ENCODE results near the gene METTL26.

The METTL26 gene

DNA sequence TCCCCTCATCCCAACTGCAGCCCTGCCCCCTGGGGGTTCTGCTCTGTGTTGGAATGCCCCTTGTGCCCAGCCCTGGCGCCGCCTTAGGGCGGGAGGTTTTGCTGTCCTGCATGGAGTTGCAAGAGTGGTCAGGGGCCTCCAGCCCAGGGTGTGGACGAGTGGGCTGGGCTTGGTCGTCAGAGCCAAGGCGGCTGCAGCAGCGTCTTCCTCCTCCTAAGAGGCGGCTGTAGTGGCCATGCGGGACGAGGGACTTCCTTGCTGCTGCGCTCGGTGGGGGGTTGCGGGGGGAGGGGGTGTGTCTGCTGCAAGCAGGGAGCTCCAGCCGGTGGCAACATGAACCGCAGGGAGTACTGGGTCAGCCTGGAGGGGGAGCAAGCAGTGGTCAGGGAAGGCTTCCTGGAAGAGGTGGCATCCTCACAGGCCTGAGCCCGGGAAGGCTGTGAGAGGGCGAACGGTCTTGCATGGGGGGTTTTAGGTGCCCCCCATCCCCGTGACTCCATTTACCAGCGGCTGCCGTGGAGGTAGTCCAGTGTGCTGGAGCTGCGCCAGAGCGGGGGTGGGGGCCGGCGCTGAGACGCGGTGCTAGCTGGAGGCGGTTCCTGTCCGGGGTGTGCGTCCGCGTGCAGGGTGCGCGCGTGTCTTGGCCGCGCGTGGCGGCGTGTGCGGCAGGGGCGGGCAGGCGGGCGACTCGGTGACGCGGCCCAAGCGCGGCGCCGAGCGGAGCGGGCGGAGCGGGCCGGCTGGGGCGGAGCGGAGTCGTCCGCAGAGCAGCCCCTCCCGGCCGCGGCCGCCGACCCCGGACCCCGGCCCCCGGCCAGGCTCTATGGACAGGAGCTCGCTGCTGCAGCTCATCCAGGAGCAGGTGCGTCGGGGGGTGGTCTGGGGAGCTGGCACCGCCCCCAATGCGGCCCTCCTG, 39.1 kb upstream of the METTL26 start, which contains the start of gene RHBDL1:
RHBDL1 (plus strand) TSS at position 704 of the 916 bp plus-strand sequence; CDS start at position 824, 120 bp downstream.
- DNase-seq, result peak; percentile 22

- DNase-seq, result no peak
These were observed 38.2 kb upstream of the METTL26 start for GRCh38 chr16:674214-674881.

DNA sequence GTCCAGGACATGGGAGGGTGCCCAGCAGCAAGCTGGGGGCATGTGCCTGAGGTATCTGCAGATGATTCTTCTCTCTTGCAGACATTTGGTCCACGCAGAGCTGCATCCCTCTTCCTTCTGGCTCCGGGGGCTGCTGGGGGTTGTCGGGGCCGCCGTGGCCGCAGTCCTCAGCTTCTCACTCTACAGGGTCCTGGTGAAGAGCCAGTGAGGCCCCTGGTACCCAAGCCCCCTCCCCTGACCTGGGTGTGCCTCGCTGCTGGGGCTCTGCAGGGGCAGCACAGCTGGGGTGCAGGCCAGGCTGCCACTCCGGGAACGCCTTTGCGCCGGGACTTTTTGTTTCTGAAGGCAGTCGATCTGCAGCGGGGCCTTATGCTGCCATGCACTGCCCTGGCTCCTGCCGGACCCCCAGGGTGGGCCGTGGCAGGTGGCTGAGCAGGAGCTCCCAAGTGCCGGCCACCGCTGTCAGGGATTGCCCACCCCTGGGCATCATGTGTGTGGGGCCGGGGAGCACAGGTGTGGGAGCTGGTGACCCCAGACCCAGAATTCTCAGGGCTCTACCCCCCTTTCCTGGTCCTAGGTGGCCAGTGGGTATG, 37.4 kb upstream of the METTL26 start:
- no peak for DNase-seq

DNA sequence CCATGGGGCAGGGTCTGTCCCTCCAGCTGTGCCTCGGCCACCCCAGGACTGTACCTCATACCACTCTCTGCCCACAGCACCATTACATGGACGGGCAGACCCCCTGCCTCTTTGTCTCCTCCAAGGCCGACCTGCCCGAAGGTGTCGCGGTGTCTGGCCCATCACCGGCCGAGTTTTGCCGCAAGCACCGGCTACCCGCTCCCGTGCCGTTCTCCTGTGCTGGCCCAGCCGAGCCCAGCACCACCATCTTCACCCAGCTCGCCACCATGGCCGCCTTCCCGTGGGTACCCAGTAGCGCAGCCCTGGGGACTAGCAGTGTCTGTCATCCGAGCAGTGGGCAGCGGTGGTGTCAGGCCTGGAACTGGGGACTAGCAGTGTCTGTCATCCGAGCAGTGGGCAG, 36.7 kb upstream of the METTL26 start:
- no peak for DNase-seq

DNA sequence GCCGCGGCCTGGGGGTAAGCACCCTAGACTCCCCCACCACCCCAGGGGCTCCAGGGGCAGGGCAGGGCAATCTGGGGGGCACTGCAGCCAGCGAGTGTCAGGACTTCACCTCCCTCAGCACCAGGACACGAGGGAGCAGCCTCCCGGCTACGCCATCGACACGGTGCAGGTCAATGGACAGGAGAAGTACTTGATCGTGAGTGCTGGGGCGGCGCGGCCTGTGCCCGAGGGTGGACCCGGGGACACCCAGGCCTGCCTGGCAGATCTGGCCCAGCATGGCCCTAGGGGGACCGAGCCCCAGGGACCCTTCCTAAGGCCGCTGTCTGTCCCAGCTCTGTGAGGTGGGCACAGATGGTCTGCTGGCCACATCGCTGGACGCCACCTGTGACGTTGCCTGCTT, 36.3 kb upstream of the METTL26 start:
- DNase-seq, result no peak

- no peak for DNase-seq
These were observed 35.4 kb upstream of the METTL26 start for GRCh38 chr16:671353-672131.

- no peak for DNase-seq
These were observed 34.6 kb upstream of the METTL26 start for GRCh38 chr16:670485-671352.

GRCh38 chr16:669666-670065, 33.6 kb upstream of the METTL26 start:
- DNase-seq, result no peak

DNA sequence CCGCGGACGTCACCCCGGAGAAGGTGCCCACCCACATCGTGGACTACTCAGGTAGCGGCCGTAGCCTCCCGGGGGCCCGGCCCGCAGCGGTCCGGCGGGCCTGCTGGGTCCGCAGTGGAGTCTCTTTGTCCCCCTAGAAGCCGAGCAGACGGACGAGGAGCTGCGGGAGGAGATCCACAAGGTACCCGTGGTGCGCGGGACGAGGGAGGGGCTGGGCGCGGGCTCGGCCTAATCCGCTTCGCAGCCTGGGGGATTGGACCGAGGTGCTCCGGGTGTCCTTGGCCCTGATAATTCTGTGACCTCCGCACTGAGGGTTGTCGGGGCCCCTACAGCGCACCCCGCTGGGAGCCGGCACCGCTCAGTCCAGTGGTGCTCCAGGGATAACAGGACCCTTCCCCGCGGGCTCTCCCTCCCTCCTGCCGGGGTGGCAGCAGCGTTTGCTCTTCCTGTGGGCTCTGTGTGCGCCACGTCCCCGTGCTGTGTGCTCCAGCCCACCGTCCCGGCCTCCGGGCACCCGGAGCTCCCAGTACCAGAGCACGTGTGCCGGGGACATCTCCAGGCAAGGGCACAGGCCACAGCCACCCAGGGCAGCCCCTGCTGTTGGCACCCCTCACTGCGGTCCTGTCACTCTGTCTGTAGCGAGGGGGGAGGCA, 32.5 kb upstream of the METTL26 start:
- DNase-seq, result no peak

DNA sequence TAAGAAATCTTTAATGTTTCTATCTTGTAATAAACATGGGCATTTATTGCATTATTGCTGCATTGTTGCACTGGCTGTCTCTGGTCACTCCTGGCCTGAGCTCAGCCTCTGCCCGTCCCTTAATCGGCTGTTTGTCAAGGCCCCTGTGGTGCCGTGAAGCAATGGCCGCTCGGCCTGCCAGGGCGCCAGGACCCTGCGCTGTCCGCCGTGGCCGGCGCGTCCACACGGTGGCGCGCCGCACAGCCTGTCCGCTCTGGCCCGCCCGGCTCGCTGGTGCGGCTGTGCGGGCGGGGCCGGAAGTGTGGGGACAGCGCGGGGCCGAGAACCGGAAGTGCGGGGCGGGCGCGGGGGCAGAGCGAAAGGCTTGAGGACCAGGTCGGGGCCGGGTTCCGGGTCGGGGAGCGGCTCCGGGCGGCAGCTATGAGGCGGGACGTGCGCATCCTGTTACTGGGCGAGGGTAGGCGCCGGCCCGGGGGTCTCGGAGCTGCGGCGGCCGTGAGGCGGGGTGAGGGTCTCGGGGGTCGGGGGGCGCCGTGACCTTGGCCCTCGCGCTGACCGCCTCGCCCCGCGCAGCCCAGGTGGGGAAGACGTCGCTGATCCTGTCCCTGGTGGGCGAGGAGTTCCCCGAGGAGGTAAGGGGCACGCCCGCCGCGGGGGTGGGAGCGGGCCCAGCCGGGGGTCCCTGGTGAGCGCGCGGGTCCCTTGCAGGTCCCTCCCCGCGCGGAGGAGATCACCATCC, 31.8 kb upstream of the METTL26 start, which contains the start of gene RHOT2:
RHOT2 (plus strand) TSS at position 353 of the 739 bp plus-strand sequence; CDS start at position 421, 68 bp downstream.
- peak; percentile 91 for DNase-seq

GRCh38 chr16:667113-667779, 31.1 kb upstream of the METTL26 start:
- DNase-seq, result no peak

DNA sequence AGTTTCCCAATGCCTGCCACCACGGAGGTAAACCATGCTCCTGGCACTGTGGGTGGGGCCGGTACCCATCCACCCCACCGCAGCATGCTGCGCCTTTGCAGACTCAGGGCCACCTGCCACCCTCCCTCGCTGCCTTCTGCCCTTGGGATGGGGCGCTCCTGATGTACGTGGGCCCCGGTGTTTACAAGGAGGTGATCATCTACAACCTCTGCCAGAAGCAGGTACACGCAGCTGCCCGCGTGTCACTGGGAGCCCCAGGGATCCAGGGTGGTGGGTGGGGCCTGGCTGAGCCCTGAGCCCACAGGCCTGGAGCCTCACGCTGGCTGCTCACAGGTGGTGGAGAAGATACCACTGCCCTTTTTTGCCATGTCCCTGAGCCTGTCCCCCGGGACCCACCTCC, 30.5 kb upstream of the METTL26 start:
- DNase-seq, result no peak

- DNase-seq, result no peak
These were observed 26.5 kb upstream of the METTL26 start for GRCh38 chr16:662597-662996.

DNA sequence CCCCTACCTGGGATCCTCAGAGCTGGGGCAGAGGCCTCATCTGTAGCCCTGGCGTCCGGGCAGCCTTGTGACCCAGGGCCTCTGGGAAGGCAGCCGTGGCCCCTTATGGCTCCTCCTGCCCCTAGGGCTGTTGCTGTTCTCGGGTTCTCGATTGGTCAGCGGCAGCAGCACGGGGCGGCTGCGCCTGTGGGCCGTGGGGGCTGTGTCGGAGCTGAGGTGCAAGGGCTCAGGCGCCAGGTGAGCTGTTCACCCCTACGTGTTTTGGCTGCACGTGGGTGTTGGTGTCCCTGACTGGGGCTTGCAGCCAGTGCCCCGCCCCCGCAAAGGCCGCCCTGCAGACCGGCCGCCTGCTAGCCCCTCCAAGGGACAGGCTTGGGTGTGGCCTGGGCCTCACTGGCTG, 26.0 kb upstream of the METTL26 start:
- no peak for DNase-seq

GRCh38 chr16:661184-661821, 25.2 kb upstream of the METTL26 start:
- DNase-seq, result no peak

- DNase-seq, result peak; percentile 92
These were observed 24.5 kb upstream of the METTL26 start for GRCh38 chr16:660459-661183.

DNA sequence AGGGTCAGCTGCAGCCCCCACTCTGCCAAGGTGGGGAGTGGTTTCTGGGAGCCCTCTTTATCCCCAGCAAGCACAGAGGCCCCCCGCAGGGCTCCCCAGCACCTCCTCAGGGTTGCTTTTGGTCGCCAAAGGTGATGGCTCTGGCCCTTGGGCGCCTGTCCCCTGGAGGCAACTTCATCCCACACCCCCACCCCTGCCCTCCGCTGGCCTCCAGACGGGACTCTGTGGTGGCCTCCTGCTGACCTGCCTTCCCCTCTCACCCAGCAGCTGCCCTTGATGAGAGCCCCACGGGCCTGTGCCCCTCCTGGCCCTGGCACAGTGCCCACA, 24.0 kb upstream of the METTL26 start:
- DNase-seq, result no peak

GRCh38 chr16:659618-660017, 23.5 kb upstream of the METTL26 start:
- no peak for DNase-seq
